ENCODE measurements around the gene PARD6G. TPM values are rescaled to one million over a fixed set of nuclear protein-coding genes. Genes with fewer than 3 reads are reported as not detected.

Gene PARD6G
- total and polyA plus RNA-seq, 4 experiments from 2014 or later: 0.13 to 1.3 (median 0.28) TPM; not detected in 1

DNA sequence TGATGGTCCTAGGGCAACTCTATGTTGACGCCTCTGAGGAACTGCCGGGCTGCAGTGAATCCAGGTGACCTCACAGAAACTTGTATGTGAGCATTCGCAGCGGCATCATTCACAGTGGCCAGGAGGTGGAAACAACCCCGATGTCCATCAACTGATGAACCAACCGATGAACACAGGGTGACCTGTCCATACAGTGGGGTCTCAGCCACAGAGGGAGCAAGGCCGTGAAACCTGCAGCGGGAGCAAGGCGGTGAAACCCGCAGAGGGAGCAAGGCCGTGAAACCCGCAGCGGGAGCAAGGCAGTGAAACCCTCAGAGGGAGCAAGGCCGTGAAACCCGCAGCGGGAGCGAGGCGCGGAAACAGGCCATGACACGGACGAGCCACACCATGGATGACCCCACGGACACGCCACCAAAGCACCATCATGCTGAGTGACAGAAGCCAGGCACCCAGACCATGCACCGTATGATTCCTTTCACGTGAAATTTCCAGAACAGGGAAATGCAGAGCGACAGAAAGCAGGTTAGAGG lies 63.0 kb downstream of the PARD6G start:
- POLR2A ChIA-PET (ENCODE audit: partially characterized antibody): no interaction called here

DNA sequence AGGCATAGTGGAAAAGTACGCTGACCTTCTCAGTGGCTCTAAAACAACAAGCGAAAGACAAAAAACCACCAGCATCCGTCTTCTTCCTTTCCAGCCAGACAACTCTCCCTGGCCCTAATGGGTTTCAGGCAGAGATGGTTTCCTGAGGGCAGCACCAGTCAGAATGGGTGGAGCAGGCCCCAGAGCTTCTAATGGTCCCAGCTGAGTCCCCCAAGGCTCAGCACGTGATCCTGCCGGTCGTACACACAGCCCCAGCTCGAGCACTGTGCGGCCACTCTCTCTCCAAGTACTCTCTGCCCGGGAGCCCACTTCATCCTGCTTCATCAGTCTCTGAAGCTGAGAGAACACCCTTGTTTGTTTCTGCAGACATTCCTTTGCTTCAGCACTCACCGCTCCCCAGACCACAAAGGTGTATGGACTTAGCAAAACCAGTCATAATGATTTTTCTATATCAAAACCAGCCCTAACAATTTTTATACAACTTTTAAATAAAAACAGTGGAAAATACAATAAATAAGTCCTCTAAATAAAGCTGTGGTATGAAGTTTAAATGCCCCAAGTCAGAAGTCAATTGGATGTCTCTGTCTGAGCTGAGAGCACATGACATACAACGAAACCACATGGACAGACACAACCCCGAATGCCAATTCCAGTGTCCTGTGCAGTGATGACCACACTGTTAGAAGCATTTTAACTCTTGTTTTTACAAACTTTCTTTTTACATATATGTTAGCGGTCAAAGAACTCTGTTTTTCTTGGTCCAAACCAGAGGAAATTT lies 63.9 kb downstream of the PARD6G start:
- no peak overlapping the region for H3K27ac Mint-ChIP-seq
- no peaks in the 10 kb centered on the region for H3K9me3 Mint-ChIP-seq
- H3K4me1 Mint-ChIP-seq: no peaks in the 10 kb centered on the region
- Histone ChIP-seq H3K27me3 (ENCODE audit: insufficient read depth, low read length) (no peaks in the 10 kb centered on the region), H3K27ac (ENCODE audit: low read depth, low read length) (no peak overlapping the region), H3K9me3 (ENCODE audit: control insufficient read depth in 1 of 2, low read length in 2 of 2) (no peaks in the 10 kb centered on the region), H3K36me3 (ENCODE audit: insufficient read depth, low read length) (no peaks in the 10 kb centered on the region), H3K4me1 (ENCODE audit: insufficient read depth, low read length) (no peaks in the 10 kb centered on the region), H3K4me3 (ENCODE audit: low read length in 2 of 2) (no peak overlapping the region)
- H3K4me3 Mint-ChIP-seq: no peak overlapping the region
- no peak for DNase-seq
- intact Hi-C loops (cut with micrococcal nuclease): no loop called here
- H3K36me3 Mint-ChIP-seq: no peaks in the 10 kb centered on the region
- H3K27me3 Mint-ChIP-seq: peaks cover 4% of the 10 kb centered on the region in 2 donors
- ChIA-PET CTCF (ENCODE audit: partially characterized antibody) (interaction anchor here (0.9 kb wide), 1 partner anchor 17 kb away, joined by 3 read pairs; no protein-coding TSS in a partner anchor), POLR2A (ENCODE audit: partially characterized antibody) (no interaction called here)

More for the DNA sequence above, 63.0 kb downstream of the PARD6G start:
- Mint-ChIP-seq H3K4me3 (no peak overlapping the region), H3K9me3 (no peaks in the 10 kb centered on the region), H3K36me3 (no peaks in the 10 kb centered on the region), H3K4me1 (no peaks in the 10 kb centered on the region), H3K27me3 (peaks cover 0 to 4% of the 10 kb centered on the region in 2 donors), H3K27ac (no peak overlapping the region)
- intact Hi-C loops (cut with micrococcal nuclease): no loop called here
- no peaks in the 10 kb centered on the region for H3K4me1 ChIP-seq (ENCODE audit: insufficient read depth, low read length)
- DNase-seq: no peak
- H3K9me3 ChIP-seq (ENCODE audit: control insufficient read depth in 1 of 2, low read length in 2 of 2): no peaks in the 10 kb centered on the region
- no peaks in the 10 kb centered on the region for H3K36me3 ChIP-seq (ENCODE audit: insufficient read depth, low read length)
- no peak overlapping the region for H3K27ac ChIP-seq (ENCODE audit: low read depth, low read length)
- CTCF ChIA-PET (ENCODE audit: partially characterized antibody): no interaction called here
- H3K4me3 ChIP-seq (ENCODE audit: low read length in 2 of 2): no peak overlapping the region
- no peaks in the 10 kb centered on the region for H3K27me3 ChIP-seq (ENCODE audit: insufficient read depth, low read length)

DNA sequence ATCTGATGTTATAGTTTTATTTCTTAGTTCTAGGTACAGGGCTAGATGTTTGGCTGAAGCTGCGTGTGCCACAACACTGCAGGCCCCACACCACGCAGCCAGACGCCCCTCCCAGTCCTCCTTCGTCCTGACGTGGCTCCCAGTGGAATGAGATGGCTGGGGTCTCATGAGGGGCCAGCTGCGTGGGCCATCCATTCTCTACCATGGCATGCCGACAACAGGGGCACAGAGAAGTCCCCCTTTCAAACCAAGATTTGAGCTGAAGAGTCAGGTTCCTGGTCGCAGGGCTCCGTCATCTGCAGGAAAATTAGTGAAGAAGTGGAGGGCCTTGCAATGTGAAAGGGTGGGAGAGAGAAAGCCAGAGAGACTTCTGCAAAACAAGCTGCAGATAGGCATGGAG lies 64.5 kb downstream of the PARD6G start:
- Mint-ChIP-seq H3K27ac (no peak overlapping the region), H3K4me3 (no peak overlapping the region), H3K4me1 (no peaks in the 10 kb centered on the region), H3K9me3 (no peaks in the 10 kb centered on the region), H3K27me3 (peaks cover 4 to 5% of the 10 kb centered on the region in 2 donors), H3K36me3 (no peaks in the 10 kb centered on the region)
- no peaks in the 10 kb centered on the region for H3K27me3 ChIP-seq (ENCODE audit: insufficient read depth, low read length)
- H3K36me3 ChIP-seq (ENCODE audit: insufficient read depth, low read length): no peaks in the 10 kb centered on the region
- no peak overlapping the region for H3K27ac ChIP-seq (ENCODE audit: low read depth, low read length)
- H3K4me1 ChIP-seq (ENCODE audit: insufficient read depth, low read length): no peaks in the 10 kb centered on the region
- H3K4me3 ChIP-seq (ENCODE audit: low read length in 2 of 2): no peak overlapping the region
- H3K9me3 ChIP-seq (ENCODE audit: control insufficient read depth in 1 of 2, low read length in 2 of 2): no peaks in the 10 kb centered on the region
- intact Hi-C loops (cut with micrococcal nuclease): no loop called here
- ChIA-PET POLR2A (ENCODE audit: partially characterized antibody) (no interaction called here), CTCF (ENCODE audit: partially characterized antibody) (interaction anchor here (0.9 kb wide), 1 partner anchor 17 kb away, joined by 3 read pairs; no protein-coding TSS in a partner anchor)
- DNase-seq: no peak

DNA sequence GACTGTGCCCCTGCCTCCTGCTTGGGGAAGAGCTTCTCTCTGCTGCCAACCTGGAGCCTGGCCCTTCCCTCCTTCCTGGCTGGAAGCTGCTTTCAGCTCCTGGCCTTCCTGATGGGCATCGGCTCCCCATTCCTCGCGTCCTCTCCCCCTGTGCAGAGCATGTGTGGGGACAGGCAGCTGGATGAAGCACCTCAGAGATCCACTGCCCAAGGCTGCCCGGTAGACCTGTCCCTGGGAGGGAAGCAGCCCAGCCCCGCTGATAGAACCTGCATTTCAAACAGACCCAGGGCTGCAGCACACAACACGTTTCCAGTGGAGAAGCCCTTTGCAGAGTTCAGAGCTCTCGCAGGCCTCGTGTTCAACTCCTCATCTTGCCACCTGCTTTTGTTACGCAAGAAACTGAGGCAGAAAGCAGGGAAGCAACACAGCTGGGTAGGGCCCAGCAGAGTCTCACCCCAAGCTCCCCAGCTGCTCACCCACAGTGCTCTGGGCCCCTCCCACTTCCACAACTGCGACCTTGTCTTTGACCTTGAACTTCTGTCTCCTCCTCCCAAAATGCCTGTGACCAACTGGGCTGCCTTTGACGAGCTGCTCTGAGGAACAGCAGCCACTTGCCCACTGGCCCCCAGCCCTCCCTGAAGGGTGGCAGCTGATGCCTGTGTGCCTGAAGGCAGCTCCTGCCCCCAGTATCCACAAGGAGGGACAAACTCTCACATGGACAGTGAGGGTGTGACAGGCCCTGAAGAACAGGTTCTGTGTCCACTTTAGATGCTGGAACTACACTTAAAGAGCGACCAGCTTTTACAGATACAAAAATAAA lies 65.5 kb downstream of the PARD6G start:
- Mint-ChIP-seq H3K4me1 (peaks cover 0 to 4% (median 0%) of the 10 kb centered on the region in 4 donors), H3K27me3 (peaks cover 4 to 5% of the 10 kb centered on the region in 2 donors), H3K36me3 (no peaks in the 10 kb centered on the region), H3K4me3 (no peak overlapping the region), H3K9me3 (no peaks in the 10 kb centered on the region), H3K27ac (no peak overlapping the region)
- Histone ChIP-seq H3K4me3 (ENCODE audit: low read length in 2 of 2) (no peak overlapping the region), H3K4me1 (ENCODE audit: insufficient read depth, low read length) (no peaks in the 10 kb centered on the region), H3K36me3 (ENCODE audit: insufficient read depth, low read length) (no peaks in the 10 kb centered on the region), H3K27ac (ENCODE audit: low read depth, low read length) (no peak overlapping the region), H3K9me3 (ENCODE audit: control insufficient read depth in 1 of 2, low read length in 2 of 2) (no peaks in the 10 kb centered on the region), H3K27me3 (ENCODE audit: insufficient read depth, low read length) (no peaks in the 10 kb centered on the region)
- ChIA-PET POLR2A (ENCODE audit: partially characterized antibody) (no interaction called here), CTCF (ENCODE audit: partially characterized antibody) (interaction anchor here (2.2 kb wide), 1 partner anchor 23 kb away, joined by 7 read pairs; no protein-coding TSS in a partner anchor)
- no peak for DNase-seq
- intact Hi-C loops (cut with micrococcal nuclease): no loop called here

DNA sequence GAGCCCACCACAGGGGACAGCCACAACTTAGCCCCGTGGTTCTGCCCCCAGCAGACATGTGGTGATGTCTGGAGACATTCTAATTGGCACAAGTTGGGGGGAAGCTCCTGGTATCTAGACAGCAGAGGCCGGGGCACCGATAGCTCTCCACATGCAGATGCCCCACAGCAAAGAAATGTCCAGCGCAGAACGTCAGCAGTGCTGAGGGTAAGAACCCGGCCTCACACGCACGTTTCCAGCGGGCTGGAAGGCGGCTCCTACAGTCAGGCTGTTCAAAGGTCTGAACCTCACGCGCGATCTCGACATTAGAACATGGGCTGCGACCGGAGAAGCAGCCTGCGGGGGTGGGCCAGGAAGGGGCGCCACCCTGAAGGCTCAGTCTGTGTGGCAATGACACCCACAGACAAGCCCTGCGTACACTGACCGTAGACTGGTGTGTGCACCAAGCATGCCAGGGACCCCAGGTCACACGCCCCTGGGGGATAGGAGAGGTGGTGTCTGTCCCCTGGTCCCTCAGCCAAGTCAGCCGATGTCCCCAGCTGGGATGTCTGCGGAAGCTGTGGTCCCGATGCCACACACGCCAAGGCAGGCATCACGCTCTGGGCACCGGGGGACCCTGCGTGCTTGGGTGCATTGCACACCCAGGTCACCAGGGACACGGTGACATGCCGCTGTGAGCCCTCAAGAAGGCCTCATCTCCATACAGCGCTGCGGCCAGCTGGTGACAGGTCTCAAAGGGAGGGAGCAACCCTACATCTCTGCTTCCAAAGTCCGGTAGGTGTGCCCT lies 66.3 kb downstream of the PARD6G start:
- H3K27ac ChIP-seq (ENCODE audit: low read depth, low read length): no peak overlapping the region
- intact Hi-C loops (cut with micrococcal nuclease): no loop called here
- H3K36me3 ChIP-seq (ENCODE audit: insufficient read depth, low read length): no peaks in the 10 kb centered on the region
- H3K27me3 ChIP-seq (ENCODE audit: insufficient read depth, low read length): no peaks in the 10 kb centered on the region
- H3K27ac Mint-ChIP-seq: no peak overlapping the region
- no peak for DNase-seq
- H3K4me1 Mint-ChIP-seq: peaks cover 2 to 7% (median 3%) of the 10 kb centered on the region in 4 donors
- H3K4me3 Mint-ChIP-seq: no peak overlapping the region
- no peaks in the 10 kb centered on the region for H3K36me3 Mint-ChIP-seq
- no peaks in the 10 kb centered on the region for H3K9me3 Mint-ChIP-seq
- H3K4me3 ChIP-seq (ENCODE audit: low read length in 2 of 2): no peak overlapping the region
- H3K9me3 ChIP-seq (ENCODE audit: control insufficient read depth in 1 of 2, low read length in 2 of 2): no peaks in the 10 kb centered on the region
- H3K4me1 ChIP-seq (ENCODE audit: insufficient read depth, low read length): peaks cover 1% of the 10 kb centered on the region
- peaks cover 0 to 9% of the 10 kb centered on the region in 2 donors for H3K27me3 Mint-ChIP-seq
- POLR2A ChIA-PET (ENCODE audit: partially characterized antibody): no interaction called here
- CTCF ChIA-PET (ENCODE audit: partially characterized antibody): interaction anchor here (2.2 kb wide), 1 partner anchor 22 kb away, joined by 7 read pairs; no protein-coding TSS in a partner anchor

DNA sequence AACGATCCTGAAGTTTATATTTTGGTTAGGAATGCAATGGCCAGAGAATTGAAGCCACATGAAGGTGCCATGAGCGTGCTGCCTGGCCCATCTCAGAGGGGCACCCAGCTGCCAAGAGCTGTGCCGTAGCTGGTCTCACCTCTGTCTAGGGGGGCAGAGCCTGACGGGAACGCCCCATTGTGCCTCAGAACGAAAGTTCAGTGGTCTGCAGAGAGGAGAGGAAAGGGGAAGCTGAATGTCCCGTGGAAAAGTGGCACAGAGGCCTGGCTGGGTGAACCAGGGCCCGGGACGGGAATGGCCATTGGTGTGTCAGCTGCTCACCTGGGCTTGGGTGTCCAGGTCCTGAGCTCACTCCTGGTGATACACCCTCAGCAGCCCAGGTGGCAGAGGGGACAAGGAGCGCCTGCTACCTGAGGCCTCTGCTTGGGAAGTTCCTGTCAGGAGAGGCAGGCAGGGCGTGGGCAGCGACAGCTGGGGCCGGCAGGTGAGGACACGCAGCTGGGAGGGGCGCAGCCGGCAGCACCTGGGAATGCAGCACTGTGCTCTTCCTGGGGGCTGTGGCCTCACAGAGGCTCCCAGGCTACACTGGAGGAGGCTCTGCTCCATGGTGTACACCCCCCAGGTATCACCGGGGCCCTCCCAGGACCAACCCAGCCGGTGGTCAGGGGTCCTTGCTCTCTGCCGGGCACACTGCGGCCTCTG lies 67.3 kb downstream of the PARD6G start:
- no peaks in the 10 kb centered on the region for H3K36me3 ChIP-seq (ENCODE audit: insufficient read depth, low read length)
- H3K4me3 ChIP-seq (ENCODE audit: low read length in 2 of 2): no peak overlapping the region
- Mint-ChIP-seq H3K36me3 (no peaks in the 10 kb centered on the region), H3K27ac (peak overlapping the region in 1 of 7 donors; percentile 48), H3K4me1 (peaks cover 12 to 14% (median 13%) of the 10 kb centered on the region in 4 donors), H3K27me3 (peaks cover 0 to 9% of the 10 kb centered on the region in 2 donors), H3K9me3 (no peaks in the 10 kb centered on the region), H3K4me3 (peak overlapping the region in 1 of 8 donors; percentile 33)
- H3K4me1 ChIP-seq (ENCODE audit: insufficient read depth, low read length): peaks cover 11% of the 10 kb centered on the region
- H3K27me3 ChIP-seq (ENCODE audit: insufficient read depth, low read length): no peaks in the 10 kb centered on the region
- H3K9me3 ChIP-seq (ENCODE audit: control insufficient read depth in 1 of 2, low read length in 2 of 2): no peaks in the 10 kb centered on the region
- intact Hi-C loops (cut with micrococcal nuclease): no loop called here
- ChIA-PET POLR2A (ENCODE audit: partially characterized antibody) (no interaction called here), CTCF (ENCODE audit: partially characterized antibody) (interaction anchor here (2.2 kb wide), 1 partner anchor 21 kb away, joined by 7 read pairs; no protein-coding TSS in a partner anchor)
- H3K27ac ChIP-seq (ENCODE audit: low read depth, low read length): no peak overlapping the region
- DNase-seq: no peak

All from CD4-positive, alpha-beta memory T cell (primary cell).